SJCRH30 (cell line): Measurements from ENCODE around the gene CCDC51. TPM values are rescaled to one million over a fixed set of nuclear protein-coding genes. Genes with fewer than 3 reads are reported as not detected.
A peak's percentile ranks its signal among the peaks of the same experiment; 100 is the strongest.

Experiments
- DNase-seq, 2 experiments: peaks; one replicate each; pipeline ENCODE4 v3.0.0-alpha.2; 2015 to 2020
- H3K27ac ChIP-seq: fragments of 250-450 bp; sonication (Bioruptor Pico); 2 replicates; pipeline ENCODE4 v1.5.1; 2020; ENCODE audit warnings: mild to moderate bottlenecking, moderate library complexity
- H3K27me3 ChIP-seq: fragments of 250-450 bp; sonication (Bioruptor Pico); 2 replicates; pipeline ENCODE4 v1.5.1; 2020; ENCODE audit warnings: mild to moderate bottlenecking, moderate library complexity
- H3K36me3 ChIP-seq: fragments of 250-450 bp; sonication (Bioruptor Pico); 2 replicates; pipeline ENCODE4 v1.5.1; 2020; ENCODE audit warnings: mild to moderate bottlenecking, moderate library complexity
- H3K4me1 ChIP-seq: fragments of 250-450 bp; sonication (Bioruptor Pico); 2 replicates; pipeline ENCODE4 v1.5.1; 2020; ENCODE audit warnings: mild to moderate bottlenecking, moderate library complexity
- H3K4me3 ChIP-seq: fragments of 250-450 bp; sonication (Bioruptor Pico); 2 replicates; pipeline ENCODE4 v1.5.1; 2020; ENCODE audit warnings: mild to moderate bottlenecking, moderate library complexity
- H3K9me3 ChIP-seq: fragments of 250-450 bp; sonication (Bioruptor Pico); replicated peaks from 2 replicates; pipeline ENCODE4 v1.5.1; 2020; ENCODE audit warnings: mild to moderate bottlenecking, moderate library complexity
- total RNA-seq: library from RNA; depleted of rRNA; stranded (reverse); fragments of >200 nt; shearing (Covaris generic); gene quantifications from 2 replicates; pipeline ENCODE4 v1.2.3, GENCODE V29; 2014

The CCDC51 gene
- total RNA-seq, 1 experiment from 2014 or later = 12.0 TPM

- no peaks in the 10 kb centered on the region for H3K4me1 ChIP-seq
- H3K36me3 ChIP-seq = peaks cover 17% of the 10 kb centered on the region; the same call in 1 of the 2 replicates
- H3K27ac ChIP-seq = no peak overlapping the region
- H3K27me3 ChIP-seq = no peaks in the 10 kb centered on the region
- DNase-seq = no peak
- H3K9me3 ChIP-seq = no peaks in the 10 kb centered on the region
- no peak overlapping the region for H3K4me3 ChIP-seq
Observed at GRCh38 chr3:48413086-48413485, 26.8 kb downstream of the CCDC51 start.

- H3K4me3 ChIP-seq = no peak overlapping the region
- H3K27me3 ChIP-seq = no peaks in the 10 kb centered on the region
- no peak overlapping the region for H3K27ac ChIP-seq
- no peak for DNase-seq
- H3K9me3 ChIP-seq = no peaks in the 10 kb centered on the region
- no peaks in the 10 kb centered on the region for H3K4me1 ChIP-seq
- peaks cover 17% of the 10 kb centered on the region; the same call in 1 of the 2 replicates for H3K36me3 ChIP-seq
Observed at GRCh38 chr3:48412375-48413001, 27.4 kb downstream of the CCDC51 start.

- Histone ChIP-seq H3K4me1 (no peaks in the 10 kb centered on the region), H3K4me3 (no peak overlapping the region), H3K27ac (no peak overlapping the region), H3K27me3 (no peaks in the 10 kb centered on the region), H3K36me3 (peaks cover 20% of the 10 kb centered on the region; the same call in 1 of the 2 replicates), H3K9me3 (no peaks in the 10 kb centered on the region)
- no peak for DNase-seq
Observed at GRCh38 chr3:48411606-48412374, 28.1 kb downstream of the CCDC51 start.

- Histone ChIP-seq H3K27me3 (no peaks in the 10 kb centered on the region), H3K36me3 (peaks cover 22% of the 10 kb centered on the region; the same call in 1 of the 2 replicates), H3K27ac (no peak overlapping the region), H3K4me3 (no peak overlapping the region), H3K9me3 (no peaks in the 10 kb centered on the region), H3K4me1 (no peaks in the 10 kb centered on the region)
- DNase-seq = no peak
Observed at GRCh38 chr3:48411041-48411588, 28.8 kb downstream of the CCDC51 start.

DNA sequence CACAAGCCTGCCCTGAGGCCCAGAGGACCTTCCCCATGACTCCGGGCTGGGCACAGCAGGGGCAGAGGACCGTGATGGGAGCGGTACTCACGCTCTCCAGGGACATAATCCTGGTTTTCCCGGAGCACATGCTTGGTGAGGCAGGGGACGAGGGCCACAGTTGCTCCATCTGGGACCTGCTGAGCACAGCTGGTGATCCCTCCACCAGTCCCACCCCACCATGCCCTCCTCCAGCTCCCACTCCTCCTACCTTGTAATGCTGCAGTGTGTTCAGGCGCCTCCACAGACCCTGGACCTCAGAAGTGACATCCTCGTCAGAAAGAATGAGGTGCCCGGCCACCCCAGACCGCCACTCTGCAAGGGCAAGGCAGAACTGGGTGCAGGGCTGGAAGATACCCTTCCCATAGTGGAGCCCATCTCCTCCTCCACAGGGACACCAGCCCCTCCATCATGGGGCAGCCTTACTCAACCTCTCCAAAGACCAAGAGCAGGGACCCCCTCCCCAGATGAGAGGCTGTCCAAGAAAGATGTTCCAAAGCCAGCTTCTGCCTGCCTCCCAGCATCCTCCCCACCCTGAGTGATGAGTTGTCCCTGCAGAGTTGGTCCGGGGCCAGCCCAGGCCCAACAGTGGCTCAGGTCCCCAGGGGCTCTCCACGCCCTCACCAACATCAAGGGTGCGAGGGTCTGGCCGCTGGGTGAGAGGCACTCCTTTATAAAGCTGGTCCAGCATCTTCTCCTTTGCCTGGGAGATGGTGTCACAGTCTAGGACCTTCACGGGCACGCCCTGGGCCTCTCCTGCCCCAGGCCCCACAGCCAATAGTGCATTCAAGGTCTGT lies 29.5 kb downstream of the CCDC51 start:
- Histone ChIP-seq H3K9me3 (no peaks in the 10 kb centered on the region), H3K36me3 (peaks cover 23% of the 10 kb centered on the region; the same call in 1 of the 2 replicates), H3K4me1 (no peaks in the 10 kb centered on the region), H3K4me3 (no peak overlapping the region), H3K27ac (no peak overlapping the region), H3K27me3 (no peaks in the 10 kb centered on the region)
- peak in 1 of 2 experiments; percentile 1 for DNase-seq

DNA sequence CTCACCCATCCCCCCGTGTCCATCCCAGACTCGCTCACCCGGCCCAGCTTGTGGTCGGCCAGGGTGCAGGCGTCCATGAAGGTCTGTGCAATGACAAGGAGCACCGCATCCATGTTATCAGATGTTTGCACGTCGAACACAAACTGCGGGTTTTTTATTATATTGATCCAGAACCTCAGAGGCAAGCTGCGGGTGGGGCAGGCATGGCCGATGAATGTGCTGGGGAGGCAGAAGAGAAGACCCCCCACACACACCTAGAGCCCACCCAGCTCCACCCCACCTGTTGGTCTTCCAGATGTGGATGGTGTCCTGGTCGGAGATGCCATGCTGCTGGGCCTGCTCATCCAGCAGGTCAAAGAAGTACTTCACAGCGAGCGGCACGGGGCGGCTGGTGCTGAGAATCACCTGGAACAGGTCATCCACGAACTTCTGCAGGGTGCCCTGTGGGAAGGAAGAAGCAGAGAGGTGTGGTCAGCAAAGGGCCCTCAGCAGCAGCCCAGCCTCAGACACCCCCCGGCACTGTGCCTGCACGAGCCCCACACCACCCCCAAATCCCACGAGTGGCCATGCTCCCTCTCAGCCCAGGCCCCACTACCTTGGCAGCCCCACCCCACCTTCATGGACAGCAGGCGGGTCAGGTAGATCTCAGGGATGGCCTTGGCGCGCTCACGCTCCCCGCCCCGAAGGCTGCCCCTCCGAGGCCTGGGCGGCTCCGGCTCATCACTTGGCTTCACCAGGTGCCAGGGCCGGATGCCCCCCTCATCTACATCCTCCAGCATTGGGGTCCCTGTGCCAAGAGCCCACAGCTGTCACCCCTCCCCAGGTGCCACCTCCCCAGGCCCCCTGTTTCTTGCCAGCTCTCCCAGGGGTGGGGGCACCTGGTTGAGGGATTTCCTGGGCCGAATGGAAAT lies 30.4 kb downstream of the CCDC51 start:
- Histone ChIP-seq H3K4me1 (no peaks in the 10 kb centered on the region), H3K27ac (no peak overlapping the region), H3K27me3 (no peaks in the 10 kb centered on the region), H3K4me3 (no peak overlapping the region), H3K36me3 (peaks cover 23% of the 10 kb centered on the region; the same call in 1 of the 2 replicates), H3K9me3 (no peaks in the 10 kb centered on the region)
- peak in 1 of 2 experiments; percentile 1 for DNase-seq

- Histone ChIP-seq H3K27ac (no peak overlapping the region), H3K27me3 (no peaks in the 10 kb centered on the region), H3K4me1 (no peaks in the 10 kb centered on the region), H3K4me3 (no peak overlapping the region), H3K9me3 (no peaks in the 10 kb centered on the region), H3K36me3 (peaks cover 29% of the 10 kb centered on the region)
- peak in 1 of 2 experiments; percentile 1 for DNase-seq
Observed at GRCh38 chr3:48408823-48409281, 31.1 kb downstream of the CCDC51 start.

GRCh38 chr3:48407542-48408099 lies 32.3 kb downstream of the CCDC51 start:
- no peak overlapping the region for H3K27ac ChIP-seq
- no peak overlapping the region for H3K4me3 ChIP-seq
- no peak for DNase-seq
- H3K9me3 ChIP-seq = no peaks in the 10 kb centered on the region
- H3K36me3 ChIP-seq = peaks cover 30% of the 10 kb centered on the region
- H3K27me3 ChIP-seq = no peaks in the 10 kb centered on the region
- H3K4me1 ChIP-seq = no peaks in the 10 kb centered on the region; the same call in 1 of the 2 replicates

DNA sequence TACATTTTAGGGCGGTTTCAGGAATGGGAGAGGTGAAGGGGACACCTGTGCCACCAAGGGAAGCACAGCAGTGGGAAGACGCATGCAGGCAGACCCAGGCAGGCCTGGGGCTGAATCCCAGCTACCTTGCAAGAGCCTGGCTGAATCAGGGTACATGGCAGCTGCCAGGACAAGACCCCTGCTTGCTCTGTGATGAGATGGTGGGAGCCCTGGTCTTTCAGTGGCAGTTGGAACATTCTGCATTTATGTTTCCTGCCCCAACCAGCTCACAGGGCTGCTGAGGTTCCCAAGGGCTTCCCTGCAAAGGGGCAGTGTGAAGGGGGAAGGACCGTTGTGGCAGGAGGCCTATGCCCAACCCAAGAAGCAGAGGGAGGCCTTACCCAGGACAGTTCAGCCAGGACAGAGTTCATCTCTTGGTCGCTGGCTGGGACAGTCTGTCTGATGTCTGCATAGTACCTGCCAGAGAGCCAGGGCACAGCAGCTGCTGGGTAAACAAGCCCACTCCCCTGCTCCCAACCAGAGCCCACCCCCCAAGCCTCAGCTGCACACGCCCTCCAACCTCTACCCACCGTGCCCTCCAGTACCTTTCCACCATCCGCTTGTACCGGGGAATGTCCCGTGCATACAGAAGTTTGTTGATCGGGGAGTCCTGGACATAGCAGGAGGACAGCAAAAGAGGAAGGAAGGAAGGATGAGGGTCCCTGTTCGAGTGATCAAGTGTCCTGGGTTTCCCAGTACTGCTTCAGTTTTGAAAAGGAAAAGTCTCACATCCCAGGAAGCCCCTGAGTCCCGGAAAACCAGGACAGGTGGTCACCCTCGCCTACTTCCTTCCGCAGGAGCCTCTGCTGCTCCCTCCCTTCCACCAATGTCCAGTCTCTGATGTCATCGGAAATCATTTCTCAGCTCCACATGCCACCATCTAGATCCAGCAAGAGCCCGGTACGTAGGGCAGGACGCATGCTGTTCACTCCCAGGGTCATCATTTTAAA lies 33.2 kb downstream of the CCDC51 start:
- H3K4me3 ChIP-seq = no peak overlapping the region
- H3K27me3 ChIP-seq = no peaks in the 10 kb centered on the region
- no peak overlapping the region for H3K27ac ChIP-seq
- H3K36me3 ChIP-seq = peaks cover 30% of the 10 kb centered on the region
- H3K9me3 ChIP-seq = no peaks in the 10 kb centered on the region
- DNase-seq = no peak
- H3K4me1 ChIP-seq = peaks cover 4% of the 10 kb centered on the region; the same call in 1 of the 2 replicates

DNA sequence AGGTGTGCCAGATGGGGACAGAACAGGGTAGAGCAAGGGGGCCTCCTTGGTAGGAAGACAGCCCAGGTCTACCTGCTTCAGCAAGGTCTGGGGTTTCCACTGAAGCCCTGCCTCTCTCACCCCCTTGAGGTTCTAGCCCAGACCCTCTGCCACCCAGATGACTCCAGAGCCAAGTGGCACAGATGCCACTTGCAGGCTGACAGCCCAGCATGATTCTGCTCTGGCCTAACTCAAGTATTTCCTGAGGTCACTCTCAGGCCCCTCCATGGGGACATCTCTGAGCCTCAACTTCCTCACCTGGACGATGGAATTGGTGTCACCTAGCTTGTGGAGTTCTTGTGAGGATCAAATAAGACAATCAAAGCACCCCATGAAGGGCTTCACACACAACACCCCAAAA lies 33.9 kb downstream of the CCDC51 start:
- peaks cover 27% of the 10 kb centered on the region for H3K36me3 ChIP-seq
- H3K9me3 ChIP-seq = no peaks in the 10 kb centered on the region
- H3K4me1 ChIP-seq = peaks cover 4% of the 10 kb centered on the region; the same call in 1 of the 2 replicates
- no peak for DNase-seq
- no peaks in the 10 kb centered on the region for H3K27me3 ChIP-seq
- no peak overlapping the region for H3K27ac ChIP-seq
- no peak overlapping the region for H3K4me3 ChIP-seq

DNA sequence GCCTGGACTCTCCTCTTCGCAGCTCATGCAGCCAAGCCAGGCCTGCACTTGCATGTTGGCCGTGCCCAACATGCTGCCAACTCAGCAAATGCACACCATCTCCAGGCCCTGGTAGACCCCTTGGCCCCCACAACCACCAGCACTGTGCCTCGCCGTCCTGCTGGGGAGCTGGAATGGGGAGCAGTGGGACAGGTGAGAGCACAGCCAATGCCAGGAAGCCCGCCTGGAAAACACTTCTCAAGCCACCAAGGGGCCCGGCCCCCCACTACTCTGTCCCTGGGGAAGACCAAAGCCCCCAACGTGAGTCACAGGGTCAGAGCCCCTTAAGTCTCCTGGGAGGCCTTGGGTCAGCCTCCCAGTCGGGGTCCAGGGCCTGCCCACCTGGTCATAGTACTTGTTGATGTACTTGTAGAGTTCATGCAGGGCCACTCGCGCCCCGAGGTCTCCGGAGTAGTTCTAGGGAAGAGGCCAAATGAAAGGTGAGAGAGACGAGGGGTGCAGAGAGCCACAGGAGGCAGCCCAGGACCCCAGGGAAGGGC lies 34.5 kb downstream of the CCDC51 start:
- no peaks in the 10 kb centered on the region for H3K9me3 ChIP-seq
- no peaks in the 10 kb centered on the region for H3K27me3 ChIP-seq
- peaks cover 4% of the 10 kb centered on the region; the same call in 1 of the 2 replicates for H3K4me1 ChIP-seq
- no peak overlapping the region for H3K4me3 ChIP-seq
- no peak for DNase-seq
- H3K36me3 ChIP-seq = peaks cover 26% of the 10 kb centered on the region
- no peak overlapping the region for H3K27ac ChIP-seq
